Uterus (tissue), 2 donors: ENCODE data around the gene DMTF1.

Experiments
- CTCF ChIP-seq, 4 experiments: fragments of 200-600 bp in 2 of 4; fragments of 450-650 bp in 2 of 4; sonication (generic) in 2 of 4; IDR thresholded peaks; one replicate each; pipeline ENCODE4 v1.5.1; 2016 to 2019; ENCODE audit warnings: antibody characterized with exemption in 4 of 4, mild to moderate bottlenecking in 2 of 4, moderate library complexity in 1 of 4
- POLR2A ChIP-seq, 2 donors: fragments of 450-650 bp; IDR thresholded peaks; one replicate each; pipeline ENCODE4 v1.6.1; 2016; ENCODE audit warnings: antibody characterized with exemption in 2 of 2, mild to moderate bottlenecking in 1 of 2, moderate library complexity in 1 of 2

DNA sequence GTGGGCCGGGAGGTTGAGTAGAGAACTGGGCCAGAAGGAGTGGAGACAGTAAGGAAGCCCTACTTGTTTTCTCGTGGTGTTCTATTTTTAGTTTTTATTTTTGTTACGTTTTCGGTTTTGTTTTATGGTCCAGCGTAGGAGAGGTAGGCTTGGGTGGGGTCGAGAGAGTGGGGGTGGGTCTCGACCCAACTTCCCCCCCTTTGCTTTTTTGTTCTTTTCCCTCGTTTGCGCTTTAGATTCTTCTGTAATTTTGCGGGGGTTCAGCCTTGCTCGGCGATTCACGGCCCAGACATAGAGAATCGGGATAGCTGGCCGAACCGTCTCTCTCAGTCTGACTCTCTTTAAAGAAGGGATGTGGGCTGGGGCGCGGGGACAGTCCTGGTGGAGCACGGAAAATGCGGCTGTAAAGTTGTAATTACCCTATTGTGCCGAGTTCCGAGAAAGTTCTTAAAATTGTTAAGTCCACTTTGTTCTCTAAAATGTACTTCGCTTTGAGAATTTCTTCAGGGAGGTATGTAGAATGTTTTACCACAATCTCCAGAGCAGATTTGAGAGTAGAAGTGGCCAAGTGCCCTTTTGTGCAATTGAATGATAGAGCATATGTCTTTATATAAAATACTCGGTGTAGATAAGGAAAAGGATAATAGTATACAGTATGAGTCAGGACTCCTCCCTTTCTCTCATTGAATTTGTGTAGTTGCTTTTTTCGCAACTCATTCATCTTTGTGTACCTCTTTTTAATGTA, 816 bp downstream of the DMTF1 start:
- TF ChIP-seq POLR2A (IDR thresholded peaks at IDR 0.05) (no peak), CTCF (IDR thresholded peaks at IDR 0.05) (no peak)
